ENCODE results near the gene UCP3. TPM values are rescaled to one million over a fixed set of nuclear protein-coding genes. Genes with fewer than 3 reads are reported as not detected.

The UCP3 gene
- total and polyA plus RNA-seq, 2 donors (not counting 1 experiment from before 2014, with no cell fraction given): 8.9 to 11.0 TPM

DNA sequence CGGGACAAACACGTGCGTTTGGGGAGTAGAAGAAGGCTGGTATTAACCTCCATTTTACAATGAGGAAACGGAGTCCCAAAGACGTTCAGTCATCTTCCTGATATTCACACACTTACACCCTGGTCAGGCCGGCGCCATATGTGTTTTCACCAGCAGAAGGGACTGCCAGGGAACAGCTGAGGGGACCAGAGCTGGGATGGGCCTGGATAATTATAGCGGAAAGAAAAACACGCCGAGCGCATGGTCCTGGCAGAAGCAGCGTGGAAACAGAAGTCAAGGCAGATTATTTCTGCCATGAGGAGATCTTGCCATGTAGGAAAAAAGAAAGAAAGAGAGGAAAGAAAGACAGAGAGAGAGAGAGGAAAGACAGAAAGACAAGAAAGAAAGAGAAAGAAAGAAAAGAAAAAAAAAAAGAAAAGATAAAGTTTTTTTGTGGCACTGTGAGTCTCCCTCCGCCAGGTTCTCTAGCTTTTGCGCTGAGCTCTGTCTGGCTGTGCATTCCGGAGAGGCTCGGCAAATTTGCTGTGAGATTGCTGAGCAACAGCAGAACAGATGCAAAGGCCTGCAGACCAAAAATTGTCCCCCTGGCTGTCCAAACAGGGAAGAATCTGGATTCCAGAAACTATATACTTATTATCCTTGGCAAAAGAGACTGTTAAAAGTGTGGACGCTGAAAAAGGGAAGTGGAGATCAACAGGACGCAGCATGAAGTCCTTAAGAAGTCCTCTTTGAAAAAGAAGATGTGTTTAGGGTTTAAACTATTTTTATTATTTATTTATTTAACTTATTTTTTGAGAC lies 24.9 kb downstream of the UCP3 start:
- peaks cover 40% of the 10 kb centered on the region for H3K79me2 ChIP-seq (ENCODE audit: control insufficient read depth, insufficient read depth, low read length)
- peak overlapping the region; percentile 80 for H2AFZ ChIP-seq (ENCODE audit: insufficient read depth, low read depth, low read length, poor library complexity, severe bottlenecking)
- TF ChIP-seq EZH2 (IDR thresholded peaks at IDR 0.05; ENCODE audit: borderline replicate concordance, insufficient read depth, low read depth, low read length, poor library complexity, severe bottlenecking) (no peak), CTCF (IDR thresholded peaks at IDR 0.05) (no peak)
- no peaks in the 10 kb centered on the region for H3K9me3 ChIP-seq (ENCODE audit: control extremely low read depth in 1 of 3, control insufficient read depth in 2 of 3, insufficient read depth in 1 of 3, low read length in 2 of 3)
- ChIA-PET POLR2A (interaction anchor here (3.8 to 8.8 kb wide), 5 partner anchors 10 to 37 kb away, joined by 28 to 155 read pairs (median 63); no protein-coding TSS in a partner anchor), CTCF (interaction anchor here (0.6 to 7.4 kb wide), 5 partner anchors 11 to 82 kb away, joined by 3 to 97 read pairs (median 4); no protein-coding TSS in a partner anchor)
- no peaks in the 10 kb centered on the region for H3K9me3 Mint-ChIP-seq (ENCODE audit: insufficient read depth)
- peaks cover 7 to 26% of the 10 kb centered on the region in 2 experiments for H3K36me3 ChIP-seq (replicated peaks in 1 of 2; ENCODE audit: control extremely low read depth in 1 of 2, control insufficient read depth in 1 of 2, extremely low read depth in 1 of 2, insufficient read depth in 2 of 2, low read length in 1 of 2)
- peak overlapping the region; percentile 5 to 100 (median 96) for H3K4me3 ChIP-seq (ENCODE audit: control extremely low read depth in 1 of 5, extremely low read depth in 1 of 5, insufficient read depth in 1 of 5, low read depth in 2 of 5, low read length in 4 of 5)
- H3K4me3 Mint-ChIP-seq: peak overlapping the region; percentile 99
- peak overlapping the region; percentile 96 for H3K4me2 ChIP-seq (replicated peaks; ENCODE audit: low read depth, low read length, poor library complexity, severe bottlenecking)
- H3K27me3 ChIP-seq (replicated peaks in 1 of 4; ENCODE audit: control extremely low read depth in 1 of 4, control insufficient read depth in 3 of 4, insufficient read depth in 4 of 4, low read length in 3 of 4): no peaks in the 10 kb centered on the region
- H4K20me1 ChIP-seq (ENCODE audit: control insufficient read depth, insufficient read depth, low read length, poor library complexity, severe bottlenecking): peaks cover 26% of the 10 kb centered on the region
- peaks cover 33 to 49% of the 10 kb centered on the region in 2 donors for H3K4me1 ChIP-seq (ENCODE audit: control insufficient read depth in 2 of 2, insufficient read depth in 2 of 2, low read length in 2 of 2)
- peak overlapping the region; percentile 97 for H3K9ac ChIP-seq (ENCODE audit: low read length)
- whole genome bisulfite sequencing (ENCODE audit: insufficient coverage): 73% methylated on average over 12 of the region's 18 CpGs
- peak overlapping the region; percentile 99 for H3K27ac Mint-ChIP-seq
- intact Hi-C loops (cut with micrococcal nuclease): loop anchor here (2.0 to 5.0 kb wide), 3 partner anchors 187 to 1762 kb away; partner anchors contain the start of genes C2CD3, INPPL1, PGM2L1 and PPME1
- peak overlapping the region; percentile 94 to 99 for H3K27ac ChIP-seq (ENCODE audit: low read length in 2 of 2)
- ATAC-seq (ENCODE audit: low read depth): no peak
- no peaks in the 10 kb centered on the region for H3K27me3 Mint-ChIP-seq
- peaks cover 49% of the 10 kb centered on the region for H3K4me1 Mint-ChIP-seq
- no peak for DNase-seq

Measured in B cell (primary cell).